Gastroesophageal sphincter (tissue), 4 donors: Measurements from ENCODE around the gene INPP4B. TPM values are rescaled to one million over a fixed set of nuclear protein-coding genes. Genes with fewer than 3 reads are reported as not detected.

Experiments used
- ATAC-seq: fragments of 150-250 bp; one replicate; pipeline ENCODE4 v1.9.1; 2016; ENCODE audit warnings: mild to moderate bottlenecking, moderate library complexity
- H3K27ac ChIP-seq, 4 donors: fragments of 200-600 bp; sonication (generic) in 3 of 4; 1 replicate in 3 of 4; 2 replicates in 1 of 4; pipeline ENCODE4 v1.5.1; 2016 to 2019
- H3K27me3 ChIP-seq: fragments of 200-600 bp; sonication (generic); one replicate; pipeline ENCODE4 v1.5.1; 2019
- H3K36me3 ChIP-seq, 2 donors: fragments of 200-600 bp; sonication (generic); one replicate each; pipeline ENCODE4 v1.5.1; 2019; ENCODE audit warnings: control low read depth in 1 of 2
- H3K4me1 ChIP-seq, 3 donors: fragments of 200-600 bp; sonication (generic); 1 replicate in 2 of 3; 2 replicates in 1 of 3; pipeline ENCODE4 v1.5.1; 2016 to 2019; ENCODE audit warnings: control low read depth in 2 of 3
- H3K4me3 ChIP-seq, 2 donors: fragments of 200-600 bp; sonication (generic); one replicate each; pipeline ENCODE4 v1.5.1; 2019; ENCODE audit warnings: mild to moderate bottlenecking in 1 of 2, moderate library complexity in 1 of 2
- H3K9me3 ChIP-seq, 3 donors: fragments of 200-600 bp; sonication (generic); one replicate each; pipeline ENCODE4 v1.5.1; 2017 to 2019; ENCODE audit warnings: control low read depth in 2 of 3
- EP300 ChIP-seq: sonication (generic); formaldehyde crosslinking; IDR thresholded peaks from one replicate; pipeline ENCODE4 v1.6.1; 2017; ENCODE audit warnings: antibody characterized with exemption, mild to moderate bottlenecking
- POLR2A ChIP-seq, 2 donors: fragments of 450-650 bp; IDR thresholded peaks; one replicate each; pipeline ENCODE4 v1.6.1; 2017; ENCODE audit warnings: antibody characterized with exemption in 2 of 2, mild to moderate bottlenecking in 2 of 2, moderate library complexity in 1 of 2
- POLR2AphosphoS5 ChIP-seq: sonication (generic); formaldehyde crosslinking; IDR thresholded peaks from one replicate; pipeline ENCODE4 v1.6.1; 2017; ENCODE audit warnings: antibody characterized with exemption
- WGBS, 2 donors: methylation state at CpG; one replicate each; pipeline ENCODE4 v1.1.5; 2018; ENCODE audit warnings: low coverage in 1 of 2; 5-methylcytosine and 5-hydroxymethylcytosine counted together
- total RNA-seq, 4 donors: library from RNA; depleted of rRNA; stranded (reverse); fragments of >200 nt; gene quantifications; one replicate each; pipeline ENCODE4 v1.1.0, GENCODE V29; 2016
- TF ChIP-seq, protein P1 (sequence below), 4 experiments: fragments of 200-600 bp in 2 of 4; fragments of 450-650 bp in 2 of 4; sonication (generic) in 1 of 4; IDR thresholded peaks; one replicate each; pipeline ENCODE4 v1.5.1; 2017 to 2019; ENCODE audit warnings: antibody characterized with exemption in 4 of 4, mild to moderate bottlenecking in 2 of 4, moderate library complexity in 2 of 4

The INPP4B gene
- total RNA-seq, 4 donors from 2014 or later: 17.6 to 63.8 (median 31.3) TPM

DNA sequence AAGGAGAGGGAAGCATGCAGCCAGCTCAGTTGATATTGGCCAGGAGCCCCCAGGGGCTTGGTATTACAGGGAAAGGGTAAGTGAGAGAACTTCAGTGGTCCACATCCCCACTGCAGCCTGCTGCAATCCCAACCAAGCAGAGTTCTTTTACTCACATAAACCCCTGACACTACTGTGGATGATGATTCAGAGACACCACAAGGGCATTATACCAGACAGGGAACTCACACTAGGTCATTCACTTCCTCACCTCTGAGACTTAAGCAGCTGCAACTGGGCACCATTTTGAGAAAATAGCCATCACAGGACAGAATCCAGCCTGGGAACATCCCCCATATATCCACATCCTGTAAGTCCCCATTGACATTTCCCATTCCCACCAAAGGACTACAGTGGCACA, 248.0 kb downstream of the INPP4B start:
- H3K36me3 ChIP-seq: no peaks in the 10 kb centered on the region
- ATAC-seq: no peak
- no peaks in the 10 kb centered on the region for H3K27me3 ChIP-seq
- no peak overlapping the region for H3K27ac ChIP-seq
- TF ChIP-seq, protein P1, sequence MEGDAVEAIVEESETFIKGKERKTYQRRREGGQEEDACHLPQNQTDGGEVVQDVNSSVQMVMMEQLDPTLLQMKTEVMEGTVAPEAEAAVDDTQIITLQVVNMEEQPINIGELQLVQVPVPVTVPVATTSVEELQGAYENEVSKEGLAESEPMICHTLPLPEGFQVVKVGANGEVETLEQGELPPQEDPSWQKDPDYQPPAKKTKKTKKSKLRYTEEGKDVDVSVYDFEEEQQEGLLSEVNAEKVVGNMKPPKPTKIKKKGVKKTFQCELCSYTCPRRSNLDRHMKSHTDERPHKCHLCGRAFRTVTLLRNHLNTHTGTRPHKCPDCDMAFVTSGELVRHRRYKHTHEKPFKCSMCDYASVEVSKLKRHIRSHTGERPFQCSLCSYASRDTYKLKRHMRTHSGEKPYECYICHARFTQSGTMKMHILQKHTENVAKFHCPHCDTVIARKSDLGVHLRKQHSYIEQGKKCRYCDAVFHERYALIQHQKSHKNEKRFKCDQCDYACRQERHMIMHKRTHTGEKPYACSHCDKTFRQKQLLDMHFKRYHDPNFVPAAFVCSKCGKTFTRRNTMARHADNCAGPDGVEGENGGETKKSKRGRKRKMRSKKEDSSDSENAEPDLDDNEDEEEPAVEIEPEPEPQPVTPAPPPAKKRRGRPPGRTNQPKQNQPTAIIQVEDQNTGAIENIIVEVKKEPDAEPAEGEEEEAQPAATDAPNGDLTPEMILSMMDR (IDR thresholded peaks at IDR 0.05): no peak
- TF ChIP-seq EP300 (no peak), POLR2AphosphoS5 (no peak), POLR2A (IDR thresholded peaks at IDR 0.05) (no peak)
- no peak overlapping the region for H3K4me3 ChIP-seq
- H3K9me3 ChIP-seq: peaks cover 0 to 9% (median 0%) of the 10 kb centered on the region in 3 donors
- peaks cover 0 to 13% (median 0%) of the 10 kb centered on the region in 3 donors for H3K4me1 ChIP-seq

DNA sequence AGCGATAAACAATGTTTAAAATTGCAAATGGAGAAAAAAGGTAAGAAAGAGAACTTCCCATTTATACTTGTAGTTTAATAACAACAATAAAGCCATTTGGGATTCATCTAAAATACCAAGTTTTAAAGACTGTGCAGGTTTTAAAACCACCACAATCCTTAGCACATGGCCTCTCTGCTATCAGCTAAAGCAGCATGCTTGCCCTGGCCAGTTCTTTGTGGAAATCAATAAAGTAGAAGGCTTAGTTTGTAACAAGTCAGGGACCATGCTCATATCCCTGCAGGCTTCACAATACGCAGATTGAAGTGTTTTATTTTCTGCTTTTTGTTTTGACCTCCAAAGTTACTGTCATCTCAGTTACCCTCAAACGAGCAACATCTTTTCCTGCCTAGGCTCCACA, 249.5 kb downstream of the INPP4B start:
- H3K4me1 ChIP-seq: peaks cover 0 to 13% (median 0%) of the 10 kb centered on the region in 3 donors
- 66 to 87% methylated on average over 3 of the region's 3 CpGs for WGBS, 2 donors
- no peak for ATAC-seq

DNA sequence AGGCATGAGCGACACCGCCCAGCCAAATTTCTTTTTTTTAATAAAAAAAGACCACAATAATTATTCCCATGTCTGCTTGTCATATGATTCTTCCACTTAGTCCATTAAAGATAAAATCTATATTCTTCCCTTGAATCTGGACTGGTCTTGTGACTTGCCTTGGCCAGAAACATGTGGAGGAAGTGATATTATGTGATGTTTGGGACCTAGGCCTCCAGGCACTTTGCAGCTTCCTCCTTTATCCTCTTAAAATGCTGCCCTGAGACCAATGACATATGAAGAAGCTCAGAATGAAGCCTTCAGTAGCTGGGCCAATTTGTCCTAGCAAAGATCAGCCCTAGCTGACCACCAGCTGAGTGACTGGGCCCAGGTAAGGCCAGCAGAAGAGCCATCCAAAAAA, 250.0 kb downstream of the INPP4B start:
- no peak overlapping the region for H3K4me3 ChIP-seq
- H3K9me3 ChIP-seq: no peaks in the 10 kb centered on the region
- no peaks in the 10 kb centered on the region for H3K27me3 ChIP-seq
- H3K4me1 ChIP-seq: peaks cover 0 to 13% (median 0%) of the 10 kb centered on the region in 3 donors
- no peak overlapping the region for H3K27ac ChIP-seq
- no peaks in the 10 kb centered on the region for H3K36me3 ChIP-seq
- ATAC-seq: no peak
- WGBS, 2 donors: 94% methylated on average over 2 of the region's 2 CpGs; no CpG with 5 or more reads in 1 of the 2 donors
- TF ChIP-seq POLR2AphosphoS5: no peak
- no peak for TF ChIP-seq EP300
- TF ChIP-seq, protein P1 (IDR thresholded peaks at IDR 0.05): no peak
- no peak for TF ChIP-seq POLR2A (IDR thresholded peaks at IDR 0.05)

More for the DNA sequence above, 249.5 kb downstream of the INPP4B start:
- Histone ChIP-seq H3K4me3 (no peak overlapping the region), H3K9me3 (no peaks in the 10 kb centered on the region), H3K27ac (no peak overlapping the region), H3K27me3 (no peaks in the 10 kb centered on the region), H3K36me3 (no peaks in the 10 kb centered on the region)
- TF ChIP-seq, protein P1 (IDR thresholded peaks at IDR 0.05): no peak
- TF ChIP-seq POLR2A (IDR thresholded peaks at IDR 0.05) (no peak), EP300 (no peak), POLR2AphosphoS5 (no peak)

DNA sequence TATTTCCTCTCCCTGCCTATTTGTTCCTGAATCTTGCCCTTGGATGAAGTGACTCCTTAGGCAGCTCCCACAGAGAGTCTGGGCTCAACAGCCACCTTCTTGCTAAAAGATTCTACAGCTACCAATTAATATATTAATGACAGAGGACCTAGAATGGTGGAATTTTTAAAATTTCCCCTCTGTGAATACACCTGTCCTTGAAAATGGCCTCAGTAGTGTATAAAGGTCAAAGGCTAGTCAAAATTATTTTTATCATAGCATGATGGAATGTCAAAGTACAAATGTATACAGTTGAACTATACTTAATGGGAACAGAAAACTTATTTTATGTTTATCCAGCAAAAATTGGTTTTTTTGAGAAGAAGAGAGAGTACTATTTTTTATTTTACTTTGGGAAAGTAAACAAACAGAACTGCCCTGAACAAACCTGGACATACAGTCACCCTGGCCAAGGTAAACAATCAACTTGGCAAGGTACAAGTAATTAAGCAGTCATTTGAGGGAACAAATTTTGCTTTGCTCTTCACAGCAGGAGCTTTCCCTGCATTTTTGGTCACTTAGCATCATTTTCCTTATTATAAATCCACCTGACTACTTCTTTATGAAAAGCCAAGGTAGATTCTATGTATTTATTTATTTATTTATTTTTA, 250.8 kb downstream of the INPP4B start:
- no peak overlapping the region for H3K27ac ChIP-seq
- H3K27me3 ChIP-seq: no peaks in the 10 kb centered on the region
- ATAC-seq: no peak
- H3K36me3 ChIP-seq: no peaks in the 10 kb centered on the region
- H3K9me3 ChIP-seq: no peaks in the 10 kb centered on the region
- H3K4me1 ChIP-seq: peaks cover 0 to 13% (median 0%) of the 10 kb centered on the region in 3 donors
- TF ChIP-seq, protein P1 (IDR thresholded peaks at IDR 0.05): no peak
- TF ChIP-seq POLR2AphosphoS5 (no peak), POLR2A (IDR thresholded peaks at IDR 0.05) (no peak), EP300 (no peak)
- H3K4me3 ChIP-seq: no peak overlapping the region

DNA sequence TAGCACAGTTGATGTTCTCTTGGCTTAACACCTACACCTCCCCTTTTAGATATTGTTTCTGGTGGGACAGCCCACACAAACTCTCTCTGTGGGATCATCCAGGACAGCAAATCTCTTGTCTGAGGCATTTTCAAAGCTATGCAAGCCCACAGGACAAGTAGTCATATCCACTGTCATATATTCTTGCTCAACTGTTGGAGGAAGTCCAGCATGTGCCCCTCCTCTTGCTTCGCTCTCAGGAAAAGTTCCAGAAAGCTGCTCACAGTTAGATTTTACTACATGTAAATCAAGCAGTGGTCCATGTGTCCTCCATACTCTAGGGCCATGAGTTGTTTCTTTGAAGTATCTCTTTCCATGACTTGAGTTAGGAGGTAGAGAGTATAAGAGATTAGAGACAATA, 260.7 kb downstream of the INPP4B start:
- no peak for TF ChIP-seq POLR2AphosphoS5
- TF ChIP-seq POLR2A (IDR thresholded peaks at IDR 0.05): no peak
- TF ChIP-seq EP300: no peak
- TF ChIP-seq, protein P1 (IDR thresholded peaks at IDR 0.05): no peak
- WGBS, 2 donors: 100% methylated on average over 1 of the region's 1 CpG; no CpG with 5 or more reads in 1 of the 2 donors
- Histone ChIP-seq H3K9me3 (no peaks in the 10 kb centered on the region), H3K36me3 (no peaks in the 10 kb centered on the region), H3K27me3 (no peaks in the 10 kb centered on the region), H3K4me3 (no peak overlapping the region), H3K4me1 (no peaks in the 10 kb centered on the region), H3K27ac (no peak overlapping the region)
- no peak for ATAC-seq
